CD4-positive, alpha-beta T cell treated with Interleukin-12 subunit alpha and Interleukin-12 subunit beta, for 1 hour (primary cell): ENCODE data around the gene VPS35.
A peak's percentile ranks its signal among the peaks of the same experiment; 100 is the strongest.
"Not testable (repeated sequence)": the region's sequence is repeated elsewhere in the genome, so short reads cannot be mapped to it uniquely, and the experiment has no call there.

ENCODE experiments used
- DNase-seq: peaks from one replicate; pipeline ENCODE4 v3.0.0-alpha.2; 2020

Gene VPS35

DNA sequence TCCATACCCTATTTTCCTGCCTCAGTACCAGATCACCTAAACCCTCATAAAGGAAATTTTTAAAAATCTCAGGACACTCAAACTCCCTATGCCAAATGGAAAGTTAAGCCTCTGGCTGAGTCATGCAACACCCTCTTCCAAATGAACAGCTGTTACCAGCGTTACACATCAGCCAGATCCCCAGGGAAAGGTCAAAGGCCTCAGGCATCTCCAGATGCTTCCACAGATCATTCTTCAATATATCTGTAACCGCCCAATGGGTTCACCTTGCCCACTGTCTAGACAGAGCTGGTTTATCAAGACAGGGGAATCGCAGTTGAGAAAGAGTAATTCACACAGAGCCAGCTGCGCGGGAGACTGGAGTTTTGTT, 38.7 kb downstream of the VPS35 start:
- no peak for DNase-seq

GRCh38 chr16:46649588-46650253, 39.3 kb downstream of the VPS35 start:
- DNase-seq = no peak

DNA sequence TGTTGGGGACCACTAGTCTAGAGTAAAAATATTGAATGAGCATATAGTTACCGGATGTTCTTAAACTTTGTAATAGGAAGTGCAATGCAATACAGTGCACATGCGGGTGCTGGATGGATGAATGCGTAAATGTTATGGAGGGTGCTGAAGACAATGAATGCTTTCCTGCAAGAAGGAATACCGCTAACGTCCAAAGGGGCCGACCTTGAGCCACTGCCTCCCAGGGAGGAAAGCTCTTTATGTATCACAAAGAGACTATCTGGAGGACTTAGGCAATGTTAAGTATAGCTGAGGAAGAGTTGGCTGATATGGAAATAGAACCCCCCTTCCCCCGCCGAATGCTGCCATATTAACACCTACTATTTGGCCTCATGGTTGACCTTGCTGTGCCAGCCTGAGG, 40.3 kb downstream of the VPS35 start:
- DNase-seq = no peak

DNA sequence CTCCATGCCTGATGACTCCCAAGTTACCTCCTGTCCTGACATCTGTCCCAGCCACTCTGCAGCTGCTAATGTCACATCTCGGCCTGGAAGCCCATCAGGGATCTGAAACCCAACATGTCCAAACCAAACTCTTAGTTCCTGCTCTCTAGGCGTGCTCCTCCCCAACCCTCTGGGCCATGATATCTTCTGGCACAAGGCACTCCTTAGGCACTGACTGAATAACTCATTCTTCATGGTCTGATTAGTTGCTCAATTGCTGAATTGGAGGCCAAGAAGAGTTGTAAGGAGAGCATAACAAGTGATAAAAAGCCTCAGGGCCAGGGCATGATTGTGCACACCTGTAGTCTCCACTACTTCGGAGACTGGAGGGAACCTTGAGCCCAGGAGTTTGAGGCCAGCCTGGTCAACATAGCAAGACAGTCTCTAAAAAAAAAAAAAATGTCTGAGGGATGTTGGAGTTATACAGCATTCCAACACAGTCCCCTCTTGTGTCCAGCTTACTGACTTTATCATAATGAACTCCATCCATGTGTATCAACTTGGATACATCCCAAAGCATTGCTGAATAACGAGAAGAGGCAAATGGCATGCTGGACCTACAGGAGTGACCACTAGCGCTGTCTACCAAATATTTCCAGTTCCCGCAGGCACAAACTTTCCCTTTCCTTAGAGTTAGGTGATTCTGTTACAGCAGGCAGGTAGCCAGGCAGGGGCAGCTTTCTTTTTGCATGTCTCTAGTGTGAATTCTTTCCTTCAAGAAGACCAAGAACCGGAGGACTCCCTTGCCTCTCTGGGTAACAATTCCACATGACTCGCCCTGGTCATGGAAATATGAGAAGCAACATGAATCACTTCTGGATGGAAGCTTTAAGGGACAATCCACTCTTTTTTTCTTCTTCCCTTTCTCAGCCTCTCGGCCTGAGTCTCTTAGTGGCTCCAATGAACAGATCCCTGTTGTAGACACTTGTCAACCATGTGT, 49.7 kb downstream of the VPS35 start:
- DNase-seq = no peak

- no peak for DNase-seq
Observed at GRCh38 chr16:46632778-46633733, 55.9 kb downstream of the VPS35 start.

- DNase-seq = no peak
Observed at GRCh38 chr16:46629331-46630219, 59.4 kb downstream of the VPS35 start.

DNA sequence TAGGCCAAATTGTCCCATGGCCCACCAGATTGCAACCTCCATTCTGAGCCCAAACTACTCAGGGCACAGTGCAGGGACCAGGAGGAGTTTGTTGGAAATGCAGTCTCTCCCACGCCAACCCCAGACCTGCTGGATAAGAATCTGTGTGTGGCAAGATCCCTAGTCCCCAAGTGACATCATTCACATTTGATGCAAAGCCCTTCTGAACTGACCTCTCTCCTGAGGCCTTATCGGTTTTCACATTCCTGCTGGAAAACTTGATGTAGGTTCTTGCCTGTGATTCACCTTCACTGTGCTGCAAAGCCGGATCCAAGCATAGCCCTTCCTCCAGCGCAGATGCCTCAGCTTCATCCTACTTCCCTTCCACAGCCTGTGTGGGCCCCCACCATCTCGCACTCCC, 61.2 kb downstream of the VPS35 start:
- DNase-seq = no peak

GRCh38 chr16:46626681-46627080, 62.3 kb downstream of the VPS35 start:
- not testable (repeated sequence) for DNase-seq

- DNase-seq = not testable (repeated sequence)
Observed at GRCh38 chr16:46624862-46625261, 64.1 kb downstream of the VPS35 start.

GRCh38 chr16:46623707-46624106, 65.3 kb downstream of the VPS35 start:
- DNase-seq = not testable (repeated sequence)

- DNase-seq = not testable (repeated sequence)
Observed at GRCh38 chr16:46623246-46623645, 65.7 kb downstream of the VPS35 start.

DNA sequence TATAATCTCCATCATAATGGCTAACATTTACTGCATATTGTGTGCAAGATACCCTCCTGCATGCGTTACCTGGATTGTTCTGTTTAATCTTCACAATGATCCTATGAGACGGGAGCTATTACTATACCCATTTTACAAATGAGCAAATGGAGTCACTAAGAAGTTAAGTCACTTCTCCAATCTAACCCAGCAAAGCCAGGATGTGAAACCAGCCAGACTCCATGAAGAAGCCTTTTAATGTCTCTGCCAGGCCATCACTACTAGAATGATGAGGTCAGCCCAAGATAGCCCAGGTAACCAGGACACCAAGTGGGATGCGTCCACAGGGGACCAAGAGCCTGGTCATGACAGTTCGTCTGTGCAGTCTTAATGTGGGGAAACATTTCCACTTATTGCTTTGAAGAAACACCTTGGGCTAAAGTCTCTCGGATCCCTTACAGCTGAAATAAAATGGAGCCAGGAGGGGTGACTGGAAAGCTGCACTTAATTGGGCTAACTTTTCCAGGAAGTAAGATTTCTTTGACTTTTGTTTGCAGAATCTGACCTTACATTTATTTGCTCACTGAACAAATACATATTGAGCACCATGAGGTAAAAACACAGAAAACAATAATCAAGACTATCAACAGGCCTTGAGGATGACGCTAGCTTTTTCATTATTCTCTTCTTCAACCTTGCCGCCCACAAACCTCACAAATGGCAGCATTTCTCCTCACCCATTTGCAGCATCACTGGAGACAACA, 66.9 kb downstream of the VPS35 start:
- DNase-seq = no peak

DNA sequence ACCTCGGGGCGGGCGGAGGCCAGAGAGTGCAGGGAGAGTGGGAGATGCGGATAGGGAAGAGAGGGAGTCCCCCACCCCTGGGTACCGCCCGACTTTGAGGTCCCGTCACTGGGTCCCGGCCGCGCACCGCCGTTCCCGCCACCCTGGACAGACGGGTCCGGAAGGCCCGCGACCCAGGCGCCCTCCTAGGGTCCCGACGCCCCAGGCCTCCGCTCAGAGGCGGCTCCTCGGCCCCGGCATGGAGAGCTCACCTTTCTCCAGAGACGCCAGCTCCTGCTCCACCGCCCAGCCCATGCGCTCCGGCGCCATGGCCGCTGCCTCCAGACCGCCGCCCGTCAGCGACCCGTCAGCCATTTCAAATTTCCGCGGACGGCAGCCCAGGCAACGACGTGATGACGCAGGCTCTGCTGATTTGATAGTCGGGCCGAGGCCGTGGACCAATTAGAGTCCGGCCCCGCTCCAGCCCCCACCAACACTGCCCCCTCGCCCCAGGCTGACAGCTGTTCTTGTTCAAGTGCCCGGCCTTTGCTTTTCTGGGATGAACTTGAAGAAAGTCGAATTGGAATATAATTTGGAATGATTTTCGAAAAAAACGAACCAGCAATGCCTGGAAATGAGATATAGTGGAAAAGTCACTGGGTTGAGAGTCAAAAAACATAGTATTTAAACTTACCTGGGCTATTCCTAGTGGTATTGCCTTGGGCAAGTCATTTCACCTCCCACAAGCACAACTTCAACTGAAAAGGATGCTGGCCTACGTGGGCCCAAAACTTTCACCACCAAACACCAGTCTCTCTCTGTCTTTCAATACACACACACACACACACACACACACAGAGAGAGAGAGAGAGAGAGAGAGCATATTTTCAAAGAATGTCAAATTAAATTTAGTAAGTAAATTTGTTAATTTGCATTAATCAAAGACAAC, 67.7 kb downstream of the VPS35 start, which contains the start of gene SHCBP1:
SHCBP1 (minus strand) TSS at position 374 of the 928 bp plus-strand sequence; CDS start at position 354, 20 bp downstream.
- DNase-seq = peak; percentile 71

GRCh38 chr16:46620266-46621005, 68.5 kb downstream of the VPS35 start:
- no peak for DNase-seq

DNA sequence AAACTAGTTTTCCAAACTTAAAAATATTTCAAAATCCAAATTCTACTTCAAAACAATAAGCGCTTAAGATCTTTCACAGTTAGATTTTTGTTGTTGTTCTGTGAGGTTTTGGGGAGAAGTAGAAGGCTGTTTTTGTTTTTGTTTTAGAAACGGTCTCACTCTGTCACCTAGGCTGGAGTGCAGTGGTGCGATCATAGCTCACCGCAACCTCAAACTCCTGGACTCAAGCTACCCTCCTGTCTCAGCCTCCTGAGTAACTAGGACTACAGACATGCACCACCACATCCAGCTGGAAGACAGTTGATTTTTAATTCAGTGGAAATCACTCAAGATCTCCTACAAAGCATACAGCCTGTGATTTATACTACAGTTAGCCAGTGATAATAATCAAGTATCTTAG, 70.5 kb downstream of the VPS35 start:
- DNase-seq = no peak

- no peak for DNase-seq
Observed at GRCh38 chr16:46614006-46614405, 75.0 kb downstream of the VPS35 start.

- no peak for DNase-seq
Observed at GRCh38 chr16:46613352-46613751, 75.6 kb downstream of the VPS35 start.

DNA sequence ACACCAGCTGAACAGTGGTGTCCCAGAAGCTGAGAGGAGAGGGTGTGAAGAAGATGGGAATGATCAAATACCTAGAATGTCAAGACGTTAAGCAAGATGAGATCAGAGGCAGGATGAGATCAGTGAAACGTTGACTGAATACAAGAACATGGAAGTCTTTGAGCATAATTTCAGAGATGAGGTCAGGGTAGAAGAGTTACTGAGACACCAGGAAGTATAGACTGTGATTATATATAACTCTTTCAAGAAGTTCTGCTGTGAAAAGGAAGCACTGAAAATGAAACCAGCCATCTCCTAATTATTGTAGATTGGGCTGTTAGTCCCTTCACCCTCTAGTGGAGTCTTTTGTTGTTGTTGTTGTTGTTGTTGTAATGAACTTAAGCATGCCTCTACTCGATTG, 76.9 kb downstream of the VPS35 start:
- peak; percentile 13 for DNase-seq

DNA sequence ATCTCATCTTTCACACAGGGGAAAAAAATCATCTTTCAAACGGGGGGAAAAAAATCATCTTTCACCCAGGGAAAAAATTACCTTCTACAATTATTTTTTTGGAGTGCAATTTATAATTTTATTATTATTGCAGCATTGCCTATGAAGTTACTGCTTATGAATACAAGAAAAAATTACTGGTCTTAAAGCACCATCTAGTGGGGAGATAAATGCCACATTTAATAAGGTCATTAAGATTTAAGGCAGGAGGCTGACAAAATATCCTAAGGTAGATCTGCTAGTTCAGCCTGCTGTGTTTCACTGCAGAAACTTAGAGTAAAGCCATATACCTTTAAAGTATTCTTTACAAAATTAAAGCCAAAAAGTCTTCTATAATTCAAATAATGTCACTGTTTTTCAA, 81.4 kb downstream of the VPS35 start:
- DNase-seq = peak; percentile 57
